ENCODE results near the gene ARAP2. TPM values are rescaled to one million over a fixed set of nuclear protein-coding genes. Genes with fewer than 3 reads are reported as not detected.

The ARAP2 gene
- total RNA-seq, 3 donors from 2014 or later (not counting 1 experiment from before 2014, with no cell fraction given) = 199 to 295 (median 270) TPM

DNA sequence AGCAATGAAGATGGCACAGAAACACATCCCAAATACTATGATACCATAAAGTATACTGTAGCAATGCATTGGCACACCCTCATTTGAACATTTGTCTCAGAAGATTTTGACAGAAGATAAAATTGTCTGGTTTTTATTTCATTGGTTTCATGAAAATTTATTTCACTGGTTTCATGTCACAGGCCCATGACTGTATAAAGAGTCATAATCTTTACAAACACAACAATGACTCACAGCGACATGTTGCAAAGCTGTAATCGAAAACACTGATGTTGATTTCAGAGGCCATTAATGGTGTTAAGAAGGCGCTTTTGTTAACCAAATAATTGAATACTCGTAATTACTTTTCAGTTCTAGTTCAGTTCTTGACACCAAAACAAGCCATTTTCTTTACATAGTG, 29.0 kb upstream of the ARAP2 start:
- Histone ChIP-seq H3K4me1 (ENCODE audit: control insufficient read depth, insufficient read depth, low read length) (no peaks in the 10 kb centered on the region), H3K36me3 (ENCODE audit: control insufficient read depth, insufficient read depth, low read length) (no peaks in the 10 kb centered on the region), H3K27ac (ENCODE audit: low read length) (no peak overlapping the region), H3K4me3 (ENCODE audit: low read length) (no peak overlapping the region), H3K27me3 (ENCODE audit: control insufficient read depth, insufficient read depth, low read length) (no peaks in the 10 kb centered on the region), H3K9me3 (ENCODE audit: control insufficient read depth, insufficient read depth, low read length) (no peaks in the 10 kb centered on the region)
- Mint-ChIP-seq H3K4me3 (no peak overlapping the region), H3K4me1 (peaks cover 30 to 32% of the 10 kb centered on the region in 2 donors), H3K27ac (no peak overlapping the region), H3K36me3 (no peaks in the 10 kb centered on the region), H3K27me3 (ENCODE audit: low read depth in 2 of 2) (no peaks in the 10 kb centered on the region), H3K9me3 (no peaks in the 10 kb centered on the region)
- no peak for DNase-seq
- intact Hi-C loops (cut with micrococcal nuclease) = no loop called here
- WGBS (ENCODE audit: insufficient coverage) = 95% methylated on average over 4 of the region's 4 CpGs
- ATAC-seq = no peak
- TF ChIP-seq, protein P1, sequence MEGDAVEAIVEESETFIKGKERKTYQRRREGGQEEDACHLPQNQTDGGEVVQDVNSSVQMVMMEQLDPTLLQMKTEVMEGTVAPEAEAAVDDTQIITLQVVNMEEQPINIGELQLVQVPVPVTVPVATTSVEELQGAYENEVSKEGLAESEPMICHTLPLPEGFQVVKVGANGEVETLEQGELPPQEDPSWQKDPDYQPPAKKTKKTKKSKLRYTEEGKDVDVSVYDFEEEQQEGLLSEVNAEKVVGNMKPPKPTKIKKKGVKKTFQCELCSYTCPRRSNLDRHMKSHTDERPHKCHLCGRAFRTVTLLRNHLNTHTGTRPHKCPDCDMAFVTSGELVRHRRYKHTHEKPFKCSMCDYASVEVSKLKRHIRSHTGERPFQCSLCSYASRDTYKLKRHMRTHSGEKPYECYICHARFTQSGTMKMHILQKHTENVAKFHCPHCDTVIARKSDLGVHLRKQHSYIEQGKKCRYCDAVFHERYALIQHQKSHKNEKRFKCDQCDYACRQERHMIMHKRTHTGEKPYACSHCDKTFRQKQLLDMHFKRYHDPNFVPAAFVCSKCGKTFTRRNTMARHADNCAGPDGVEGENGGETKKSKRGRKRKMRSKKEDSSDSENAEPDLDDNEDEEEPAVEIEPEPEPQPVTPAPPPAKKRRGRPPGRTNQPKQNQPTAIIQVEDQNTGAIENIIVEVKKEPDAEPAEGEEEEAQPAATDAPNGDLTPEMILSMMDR (IDR thresholded peaks at IDR 0.05) = no peak

DNA sequence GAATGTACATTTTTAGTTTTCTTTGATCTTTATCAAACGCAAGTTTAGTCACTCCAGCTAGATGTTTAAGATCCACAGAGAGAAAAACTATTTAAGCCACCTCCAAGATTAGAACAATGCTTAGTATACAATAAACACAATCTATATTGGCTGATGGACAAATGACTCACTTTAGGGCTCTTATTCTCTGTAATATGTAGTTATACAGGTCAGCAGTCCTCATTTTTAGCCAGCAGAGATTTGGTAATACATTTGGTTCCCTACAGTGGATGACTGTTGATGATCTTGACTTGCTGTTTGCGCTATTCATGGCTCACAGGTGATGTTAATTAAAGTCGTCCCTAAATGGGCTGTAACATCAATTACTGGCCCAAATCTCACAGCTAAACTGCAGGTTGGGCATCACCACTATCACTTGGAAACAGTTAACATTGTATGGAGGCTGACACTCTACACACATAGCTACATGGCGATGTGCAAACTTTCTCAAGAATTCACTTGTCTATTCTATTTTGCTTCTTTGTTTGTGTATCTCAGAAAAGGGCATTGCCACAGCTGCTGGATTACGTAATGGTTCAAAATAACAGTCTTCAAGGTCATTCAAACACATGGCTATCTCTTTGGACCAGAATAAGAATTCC, 25.3 kb upstream of the ARAP2 start:
- Histone ChIP-seq H3K36me3 (ENCODE audit: control insufficient read depth, insufficient read depth, low read length) (no peaks in the 10 kb centered on the region), H3K4me3 (ENCODE audit: low read length) (no peak overlapping the region), H3K9me3 (ENCODE audit: control insufficient read depth, insufficient read depth, low read length) (no peaks in the 10 kb centered on the region), H3K27ac (ENCODE audit: low read length) (peak overlapping the region; percentile 87), H3K27me3 (ENCODE audit: control insufficient read depth, insufficient read depth, low read length) (no peaks in the 10 kb centered on the region), H3K4me1 (ENCODE audit: control insufficient read depth, insufficient read depth, low read length) (peaks cover 2% of the 10 kb centered on the region)
- intact Hi-C loops (cut with micrococcal nuclease) = loop anchor here (1.0 to 2.0 kb wide), 3 partner anchors 12 to 17 kb away; partner anchors contain the start of gene DTHD1
- Mint-ChIP-seq H3K27me3 (ENCODE audit: low read depth in 2 of 2) (no peaks in the 10 kb centered on the region), H3K36me3 (no peaks in the 10 kb centered on the region), H3K27ac (peak overlapping the region; percentile 94 to 95), H3K4me1 (peaks cover 32 to 34% of the 10 kb centered on the region in 2 donors), H3K4me3 (no peak overlapping the region), H3K9me3 (no peaks in the 10 kb centered on the region)
- TF ChIP-seq, protein P1 (IDR thresholded peaks at IDR 0.05) = no peak
- ATAC-seq (peak in 2 of 3 donors; percentile 15 to 25), DNase-seq (no peak)
- WGBS (ENCODE audit: insufficient coverage) = 98% methylated on average over 4 of the region's 5 CpGs

DNA sequence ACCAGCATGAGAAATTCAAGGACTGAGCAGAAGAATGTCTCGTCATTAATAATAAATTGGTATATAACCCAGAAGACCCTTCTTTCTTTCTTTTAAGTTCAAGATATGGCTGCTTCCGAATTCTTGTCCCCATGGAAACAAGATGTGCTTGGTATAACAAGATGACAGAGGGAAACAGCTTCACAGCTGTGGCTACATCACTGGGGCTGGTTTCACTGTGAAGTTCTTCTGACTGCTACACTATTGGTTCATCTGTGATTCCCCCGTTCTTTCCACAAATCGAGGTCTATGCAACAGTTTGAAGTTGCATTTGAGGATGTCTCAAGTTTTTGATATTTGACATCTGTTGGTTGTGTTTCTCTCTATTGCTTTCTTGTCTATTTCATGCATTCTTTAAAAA, 24.8 kb upstream of the ARAP2 start:
- Mint-ChIP-seq H3K27me3 (ENCODE audit: low read depth in 2 of 2) (no peaks in the 10 kb centered on the region), H3K4me3 (peak overlapping the region; percentile 54), H3K4me1 (peaks cover 32 to 34% of the 10 kb centered on the region in 2 donors), H3K9me3 (no peaks in the 10 kb centered on the region), H3K36me3 (no peaks in the 10 kb centered on the region), H3K27ac (peak overlapping the region; percentile 94 to 95)
- H3K4me1 ChIP-seq (ENCODE audit: control insufficient read depth, insufficient read depth, low read length) = peaks cover 2% of the 10 kb centered on the region
- H3K4me3 ChIP-seq (ENCODE audit: low read length) = no peak overlapping the region
- ATAC-seq (peak; percentile 94 to 99 (median 97)), DNase-seq (peak; percentile 35 to 87)
- intact Hi-C loops (cut with micrococcal nuclease) = loop anchor here (1.0 to 2.0 kb wide), 3 partner anchors 12 to 18 kb away; partner anchors contain the start of gene DTHD1
- H3K9me3 ChIP-seq (ENCODE audit: control insufficient read depth, insufficient read depth, low read length) = no peaks in the 10 kb centered on the region
- no peaks in the 10 kb centered on the region for H3K36me3 ChIP-seq (ENCODE audit: control insufficient read depth, insufficient read depth, low read length)
- no peaks in the 10 kb centered on the region for H3K27me3 ChIP-seq (ENCODE audit: control insufficient read depth, insufficient read depth, low read length)
- TF ChIP-seq, protein P1 (IDR thresholded peaks at IDR 0.05) = no peak
- H3K27ac ChIP-seq (ENCODE audit: low read length) = peak overlapping the region; percentile 87
- 32% methylated on average over 3 of the region's 4 CpGs for WGBS (ENCODE audit: insufficient coverage)

All from natural killer cell (primary cell).